Renal cortical epithelial cell (primary cell): ENCODE data around the gene FRMD1. TPM values are rescaled to one million over a fixed set of nuclear protein-coding genes. Genes with fewer than 3 reads are reported as not detected.
A peak's percentile ranks its signal among the peaks of the same experiment; 100 is the strongest.

Source experiments
- DNase-seq: peaks from one replicate; pipeline ENCODE4 v3.0.0-alpha.2; 2011; ENCODE audit warnings: low read depth
- total RNA-seq: library from RNA; depleted of rRNA; stranded (reverse); fragments of >200 nt; gene quantifications from 2 replicates; pipeline ENCODE4 v1.2.3, GENCODE V29; 2014

Gene FRMD1
- total RNA-seq, 1 donor from 2014 or later: 0.05 TPM

- DNase-seq: no peak
Measured at GRCh38 chr6:168027521-168027920, 51.5 kb downstream of the FRMD1 start.

DNA sequence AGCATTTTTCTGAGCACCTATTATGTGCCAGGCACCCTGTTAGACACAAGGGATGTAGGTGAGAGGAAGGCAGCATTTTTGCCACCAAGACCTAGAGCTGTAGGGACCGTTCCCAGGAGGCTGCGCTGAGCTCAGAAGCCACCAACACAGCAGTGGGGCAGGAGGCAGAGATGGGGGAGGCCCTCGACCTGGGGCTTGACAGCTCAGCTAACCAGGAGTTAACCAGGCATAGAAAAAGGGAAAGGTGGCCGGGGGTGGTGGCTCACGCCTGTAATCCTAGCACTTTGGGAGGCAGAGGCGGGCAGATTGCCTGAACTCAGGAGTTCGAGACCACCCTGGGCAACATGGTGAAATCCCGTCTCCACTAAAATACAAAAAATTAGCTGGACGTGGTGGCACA, 52.1 kb downstream of the FRMD1 start:
- DNase-seq: no peak

GRCh38 chr6:168025831-168026710, 52.9 kb downstream of the FRMD1 start:
- no peak for DNase-seq

GRCh38 chr6:168024951-168025510, 54.0 kb downstream of the FRMD1 start:
- no peak for DNase-seq

- no peak for DNase-seq
Measured at GRCh38 chr6:168022488-168023321, 56.3 kb downstream of the FRMD1 start.

DNA sequence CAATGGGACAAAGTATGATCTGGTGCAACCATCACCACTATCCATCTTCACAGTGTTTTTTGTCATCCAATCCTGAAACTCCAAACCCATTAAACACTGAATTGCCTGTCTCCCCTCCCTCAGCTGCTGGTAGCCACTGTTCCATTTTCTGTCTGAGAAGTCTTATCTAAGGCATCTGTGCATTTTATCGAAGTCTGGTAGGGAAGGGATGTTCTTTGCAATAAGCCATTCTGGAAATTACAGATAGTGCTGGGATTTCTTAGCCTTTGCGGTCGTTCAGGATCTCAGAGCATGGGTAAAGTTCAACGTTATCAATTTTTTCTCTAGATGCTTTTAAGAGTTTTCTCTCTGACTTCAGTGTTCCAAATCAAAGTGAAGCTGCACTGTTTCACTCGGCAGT, 57.4 kb downstream of the FRMD1 start:
- DNase-seq: no peak

DNA sequence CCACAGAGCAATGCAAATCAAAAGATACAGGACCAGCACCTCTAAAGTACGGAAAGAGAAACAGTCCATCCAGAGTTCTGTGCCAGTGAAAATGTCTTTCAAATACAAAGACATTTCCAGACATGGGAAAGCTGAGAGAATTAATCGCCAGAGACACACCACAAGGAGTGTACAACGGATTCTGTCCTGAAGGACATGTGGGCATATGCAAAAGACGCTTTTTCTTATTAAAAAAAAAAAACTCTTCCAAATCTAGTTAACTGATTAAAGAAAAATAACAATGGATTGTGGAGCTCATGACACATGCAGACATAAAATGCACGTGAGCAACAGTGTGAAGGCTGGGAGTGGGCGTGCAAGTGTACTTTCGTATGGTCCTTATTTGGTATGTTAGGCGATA, 58.8 kb downstream of the FRMD1 start:
- DNase-seq: no peak

DNA sequence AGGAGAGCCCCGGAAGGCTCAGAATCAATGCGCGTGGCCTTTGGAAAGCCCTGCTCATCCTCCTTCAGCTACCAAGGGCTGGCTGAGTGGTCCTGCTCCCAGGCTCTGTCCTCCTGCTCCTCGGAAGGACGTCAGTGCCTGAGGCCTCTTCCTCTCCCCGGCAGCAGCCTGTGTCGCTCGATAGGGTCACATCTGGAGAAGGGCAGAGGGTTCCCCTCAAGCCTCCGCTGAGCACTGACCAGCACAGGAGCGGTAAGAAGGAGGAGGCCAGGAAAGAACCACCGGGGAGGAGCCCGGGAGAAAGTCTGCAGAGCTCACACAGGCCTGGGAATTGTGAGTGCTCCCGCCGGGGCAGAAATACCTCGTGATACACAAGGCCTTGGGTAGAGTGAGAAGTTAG, 60.3 kb downstream of the FRMD1 start:
- DNase-seq: no peak

- DNase-seq: no peak
Measured at GRCh38 chr6:168017629-168018028, 61.4 kb downstream of the FRMD1 start.

- no peak for DNase-seq
Measured at GRCh38 chr6:168016721-168017525, 62.1 kb downstream of the FRMD1 start.

DNA sequence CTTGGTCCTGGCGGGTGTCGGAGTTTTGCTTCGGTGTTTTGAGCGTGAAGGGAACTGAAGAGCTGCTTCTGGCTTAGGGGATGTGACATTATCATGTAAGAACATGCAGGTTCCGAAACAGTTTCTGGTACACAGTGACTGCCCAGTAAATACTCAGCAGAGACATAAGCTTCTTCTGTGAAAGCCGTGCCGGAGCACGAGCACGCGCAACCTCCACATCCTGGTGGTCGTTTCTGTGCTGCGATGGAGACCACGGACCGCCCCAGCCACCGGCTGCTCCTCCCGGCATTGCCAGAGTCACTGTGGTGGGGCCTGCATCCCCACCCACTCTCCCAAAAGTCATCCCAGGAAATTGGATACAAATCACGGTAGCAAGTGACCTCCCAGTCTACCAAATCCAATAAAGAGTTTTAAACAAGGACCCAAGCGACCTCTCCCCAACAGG, 62.8 kb downstream of the FRMD1 start:
- no peak for DNase-seq

GRCh38 chr6:168015482-168016175, 63.4 kb downstream of the FRMD1 start:
- DNase-seq: no peak

DNA sequence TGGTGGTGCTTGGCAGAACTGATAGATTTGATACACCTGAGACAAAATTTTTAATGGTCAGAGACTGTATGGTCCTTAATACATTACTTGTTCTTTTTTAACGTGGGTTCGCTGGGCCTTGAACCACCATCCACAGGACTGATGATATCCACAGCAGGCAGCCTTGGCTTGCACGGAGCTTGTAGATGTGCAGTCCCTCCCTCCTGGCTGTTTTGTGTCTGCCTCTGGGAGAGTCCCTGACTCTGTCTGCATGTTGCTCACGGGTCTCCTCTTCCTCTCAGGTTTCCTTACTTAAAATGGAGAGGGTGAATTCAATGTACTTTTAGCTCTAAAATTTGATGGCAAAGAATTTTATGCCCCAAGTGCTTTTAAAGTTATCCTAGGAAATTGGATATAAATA, 64.0 kb downstream of the FRMD1 start:
- DNase-seq: no peak

DNA sequence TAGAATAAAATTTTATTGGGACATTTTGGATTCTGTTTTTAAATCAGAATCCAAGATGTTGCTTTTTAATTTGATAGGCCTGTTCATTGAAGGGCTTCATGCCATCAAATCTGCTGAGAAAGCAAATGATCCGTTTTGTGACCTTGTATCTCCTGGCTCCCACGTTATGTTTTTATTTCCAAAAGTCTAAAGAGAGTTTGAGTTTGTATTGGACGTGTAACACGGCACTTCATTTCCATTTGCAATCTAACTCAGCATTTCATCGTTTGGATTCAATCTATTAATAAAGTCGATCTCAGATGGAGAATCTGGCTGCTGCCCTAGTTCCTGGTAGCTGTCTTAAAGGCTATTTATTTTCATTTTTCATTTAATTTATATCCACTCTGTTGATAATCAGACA, 64.6 kb downstream of the FRMD1 start:
- no peak for DNase-seq

- no peak for DNase-seq
Measured at GRCh38 chr6:168013250-168013915, 65.6 kb downstream of the FRMD1 start.

- DNase-seq: no peak
Measured at GRCh38 chr6:168012431-168013249, 66.4 kb downstream of the FRMD1 start.

DNA sequence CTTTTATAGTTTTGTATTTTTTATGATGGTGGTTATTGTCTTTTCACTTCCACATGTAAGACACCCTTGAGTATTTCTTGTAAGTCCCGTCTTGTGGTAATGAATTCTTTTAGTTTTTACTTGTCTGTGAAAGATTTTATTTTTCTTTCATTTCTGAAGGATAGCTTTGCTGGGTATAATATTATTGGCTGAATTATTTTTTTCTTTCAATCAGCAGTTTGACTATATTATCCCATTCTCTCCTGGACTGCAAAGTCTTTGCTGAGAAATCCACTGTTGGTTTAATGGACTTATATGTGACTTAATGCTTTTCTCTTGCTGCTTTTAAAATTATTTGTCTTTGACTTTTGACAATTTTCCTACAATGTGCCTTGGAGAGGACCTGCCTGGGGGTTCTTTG, 67.7 kb downstream of the FRMD1 start:
- DNase-seq: no peak

- DNase-seq: no peak
Measured at GRCh38 chr6:168009331-168009730, 69.7 kb downstream of the FRMD1 start.

GRCh38 chr6:168007592-168008338, 71.2 kb downstream of the FRMD1 start:
- DNase-seq: peak; percentile 99
